ENCODE results near the gene PRSS58. TPM values are rescaled to one million over a fixed set of nuclear protein-coding genes. Genes with fewer than 3 reads are reported as not detected.
A peak's percentile ranks its signal among the peaks of the same experiment; 100 is the strongest.

Gene PRSS58
- not detected for polyA plus RNA-seq (2013)

DNA sequence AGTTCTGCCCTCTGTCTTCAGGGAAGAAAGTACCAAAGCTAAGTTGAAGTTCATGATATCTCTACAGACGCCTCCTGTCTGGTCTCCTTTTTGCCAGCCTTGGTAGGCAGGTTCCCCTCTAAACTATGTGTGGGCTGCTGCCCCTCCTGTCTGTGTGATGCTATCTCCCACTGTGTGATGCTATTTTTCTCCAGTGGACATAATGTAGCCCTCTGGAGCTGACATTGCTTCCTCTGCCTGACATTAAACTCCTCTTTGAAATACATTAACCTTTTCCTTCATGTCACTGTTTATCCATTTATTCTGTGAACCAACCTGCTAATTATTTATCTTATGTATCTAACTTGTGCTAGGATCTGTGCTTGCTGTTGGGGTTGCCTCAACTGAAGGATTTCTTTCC lies at the start of gene PRSS58:
TSS of gene PRSS58 (minus strand) at position 101 of the 400 bp plus-strand sequence. CDS start 351 bp downstream, outside the sequence.
- WGBS (ENCODE audit: insufficient coverage), result 100% methylated on average over 1 of the region's 1 CpG
- H3K27ac ChIP-seq (ENCODE audit: insufficient read depth in 1 of 2, low read depth in 1 of 2, low read length in 2 of 2, poor library complexity in 1 of 2, severe bottlenecking in 2 of 2), result no peak within 1 kb of the TSS
- DNase-seq, result no peak
- CTCF ChIA-PET, result no interaction called here
- no peak within 1 kb of the TSS for H3K4me3 ChIP-seq (ENCODE audit: control insufficient read depth in 1 of 7, extremely low read depth in 1 of 7, insufficient read depth in 4 of 7, low read depth in 2 of 7, low read length in 6 of 7)
- POLR2A ChIA-PET, result no interaction called here
- no peaks in the 10 kb centered on the region for H3K27me3 ChIP-seq (replicated peaks in 2 of 5; ENCODE audit: control insufficient read depth in 4 of 5, insufficient read depth in 5 of 5, low read length in 4 of 5)
- H3K36me3 ChIP-seq (ENCODE audit: control insufficient read depth in 4 of 4, insufficient read depth in 4 of 4, low read length in 3 of 4), result no peaks in the 10 kb centered on the region
- no peaks in the 10 kb centered on the region for H3K4me1 ChIP-seq (ENCODE audit: control extremely low read depth in 1 of 4, control insufficient read depth in 4 of 4, insufficient read depth in 4 of 4, low read length in 3 of 4)
- H3K9me3 ChIP-seq (ENCODE audit: control extremely low read depth in 1 of 5, control insufficient read depth in 4 of 5, insufficient read depth in 2 of 5, low read depth in 1 of 5, low read length in 4 of 5), result no peaks in the 10 kb centered on the region

DNA sequence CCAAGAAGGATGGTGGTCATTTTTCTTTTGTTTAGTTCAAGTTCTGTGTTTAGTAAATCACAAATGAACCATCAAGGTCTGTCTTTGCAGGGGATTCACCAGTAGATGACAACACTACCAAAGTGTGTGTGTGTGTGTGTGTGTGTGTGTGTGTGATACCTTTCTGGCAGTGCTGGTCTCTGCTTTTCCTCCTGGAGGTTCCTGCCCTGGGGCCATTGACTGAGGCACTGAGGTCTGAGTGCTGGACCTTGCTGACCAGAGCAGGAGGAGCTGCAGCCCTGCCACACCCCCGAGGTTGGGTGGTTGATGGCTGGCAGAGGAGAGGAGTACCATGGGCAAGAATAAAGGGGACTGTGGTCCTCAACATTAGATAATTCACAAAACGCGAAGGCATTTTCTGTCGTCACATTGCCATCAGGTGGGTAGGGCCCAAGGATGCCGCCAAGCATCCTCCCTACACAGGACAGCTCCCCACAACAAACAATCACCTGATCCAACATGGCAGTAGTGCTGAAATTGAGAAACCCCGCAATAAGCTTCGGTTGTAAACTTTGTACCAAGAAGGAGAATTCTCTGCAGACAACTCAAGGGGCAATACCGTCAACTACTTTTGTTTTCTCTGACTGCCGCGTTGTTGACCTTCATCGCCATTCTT lies 49.5 kb upstream of the PRSS58 start:
- CTCF ChIA-PET, result interaction anchor here (1.0 to 7.9 kb wide), 2 partner anchors 9 to 17 kb away, joined by 3 to 231 read pairs; no protein-coding TSS in a partner anchor
- peaks cover 17 to 46% (median 44%) of the 10 kb centered on the region in 4 experiments for H3K4me1 ChIP-seq (ENCODE audit: control extremely low read depth in 1 of 4, control insufficient read depth in 4 of 4, insufficient read depth in 4 of 4, low read length in 3 of 4)
- 93% methylated on average over 11 of the region's 11 CpGs for WGBS (ENCODE audit: insufficient coverage)
- DNase-seq, result no peak
- H3K27ac ChIP-seq (ENCODE audit: insufficient read depth in 1 of 2, low read depth in 1 of 2, low read length in 2 of 2, poor library complexity in 1 of 2, severe bottlenecking in 2 of 2), result no peak overlapping the region
- POLR2A ChIA-PET, result no interaction called here
- H3K36me3 ChIP-seq (ENCODE audit: control insufficient read depth in 4 of 4, insufficient read depth in 4 of 4, low read length in 3 of 4), result no peaks in the 10 kb centered on the region
- H3K9me3 ChIP-seq (ENCODE audit: control extremely low read depth in 1 of 5, control insufficient read depth in 4 of 5, insufficient read depth in 2 of 5, low read depth in 1 of 5, low read length in 4 of 5), result no peaks in the 10 kb centered on the region
- H3K27me3 ChIP-seq (replicated peaks in 2 of 5; ENCODE audit: control insufficient read depth in 4 of 5, insufficient read depth in 5 of 5, low read length in 4 of 5), result no peaks in the 10 kb centered on the region
- no peak overlapping the region for H3K4me3 ChIP-seq (ENCODE audit: control insufficient read depth in 1 of 7, extremely low read depth in 1 of 7, insufficient read depth in 4 of 7, low read depth in 2 of 7, low read length in 6 of 7)

DNA sequence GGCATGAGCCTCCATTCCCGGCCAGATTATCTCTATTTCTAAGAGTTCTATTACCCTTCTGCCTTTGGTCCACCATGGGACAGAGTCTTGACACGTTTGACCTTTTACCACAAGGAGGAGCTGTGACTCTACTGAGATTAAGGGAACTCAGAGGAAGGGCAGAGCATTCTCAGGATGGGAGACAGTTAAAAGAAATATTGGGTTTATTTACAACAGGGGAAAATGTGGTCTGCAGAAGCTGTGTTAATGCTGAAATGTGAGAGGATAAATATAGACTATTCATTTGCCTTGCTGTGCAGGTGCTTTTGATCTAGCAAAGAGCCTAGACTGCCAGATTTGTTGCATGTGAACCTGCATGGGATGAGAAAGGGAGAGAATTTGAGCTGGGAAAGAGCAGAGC lies 45.8 kb upstream of the PRSS58 start:
- Histone ChIP-seq H3K36me3 (ENCODE audit: control insufficient read depth in 4 of 4, insufficient read depth in 4 of 4, low read length in 3 of 4) (no peaks in the 10 kb centered on the region), H3K9me3 (ENCODE audit: control extremely low read depth in 1 of 5, control insufficient read depth in 4 of 5, insufficient read depth in 2 of 5, low read depth in 1 of 5, low read length in 4 of 5) (no peaks in the 10 kb centered on the region), H3K27me3 (replicated peaks in 2 of 5; ENCODE audit: control insufficient read depth in 4 of 5, insufficient read depth in 5 of 5, low read length in 4 of 5) (no peaks in the 10 kb centered on the region), H3K4me3 (ENCODE audit: control insufficient read depth in 1 of 7, extremely low read depth in 1 of 7, insufficient read depth in 4 of 7, low read depth in 2 of 7, low read length in 6 of 7) (no peak overlapping the region), H3K4me1 (ENCODE audit: control extremely low read depth in 1 of 4, control insufficient read depth in 4 of 4, insufficient read depth in 4 of 4, low read length in 3 of 4) (peaks cover 29 to 67% (median 57%) of the 10 kb centered on the region in 4 experiments), H3K27ac (ENCODE audit: insufficient read depth in 1 of 2, low read depth in 1 of 2, low read length in 2 of 2, poor library complexity in 1 of 2, severe bottlenecking in 2 of 2) (no peak overlapping the region)
- ChIA-PET POLR2A (interaction anchor here (0.8 to 2.2 kb wide), 3 partner anchors 11 to 43 kb away, joined by 3 to 12 read pairs (median 3); no protein-coding TSS in a partner anchor), CTCF (interaction anchor here (0.8 to 7.9 kb wide), 46 partner anchors 11 to 912 kb away, joined by 3 to 231 read pairs (median 4); no protein-coding TSS in a partner anchor)
- WGBS (ENCODE audit: insufficient coverage), result 0% methylated on average over 1 of the region's 2 CpGs
- peak; percentile 67 to 86 (median 83) for DNase-seq

DNA sequence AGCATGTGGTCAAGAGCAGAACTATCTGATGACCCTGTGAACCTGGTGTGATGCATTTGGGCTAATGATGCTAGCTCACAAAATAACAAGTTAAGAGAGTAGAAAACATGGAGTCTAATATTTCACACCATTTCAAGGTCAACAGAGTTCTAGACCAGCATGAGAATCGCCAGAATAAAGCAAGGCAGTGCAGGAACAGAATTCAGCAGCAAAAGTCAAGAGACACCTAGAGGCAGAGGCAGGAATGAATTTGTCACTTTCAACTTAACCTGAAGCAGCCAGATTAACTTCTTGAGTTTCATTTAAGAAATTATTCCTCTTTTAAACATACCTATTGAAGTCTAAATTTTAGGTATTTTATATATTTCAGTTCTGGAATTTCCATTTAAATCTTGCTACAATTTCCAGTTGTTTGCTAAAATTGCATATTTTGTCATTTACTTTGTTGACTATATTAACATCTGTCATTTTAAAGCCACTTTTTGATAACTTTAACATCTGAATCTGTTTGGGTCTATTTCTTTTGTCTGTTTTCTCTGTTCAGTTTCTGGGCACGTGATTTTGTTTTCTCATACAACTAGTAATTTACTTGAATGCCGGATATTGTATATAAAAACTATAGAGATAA lies 44.2 kb upstream of the PRSS58 start:
- ChIA-PET POLR2A (interaction anchor here (0.5 kb wide), 1 partner anchor 9 kb away, joined by 3 read pairs; no protein-coding TSS in a partner anchor), CTCF (interaction anchor here (0.8 to 7.9 kb wide), 19 partner anchors 9 to 326 kb away, joined by 3 to 231 read pairs (median 5); no protein-coding TSS in a partner anchor)
- Histone ChIP-seq H3K4me1 (ENCODE audit: control extremely low read depth in 1 of 4, control insufficient read depth in 4 of 4, insufficient read depth in 4 of 4, low read length in 3 of 4) (peaks cover 29 to 75% (median 58%) of the 10 kb centered on the region in 4 experiments), H3K27ac (ENCODE audit: insufficient read depth in 1 of 2, low read depth in 1 of 2, low read length in 2 of 2, poor library complexity in 1 of 2, severe bottlenecking in 2 of 2) (no peak overlapping the region), H3K9me3 (ENCODE audit: control extremely low read depth in 1 of 5, control insufficient read depth in 4 of 5, insufficient read depth in 2 of 5, low read depth in 1 of 5, low read length in 4 of 5) (no peaks in the 10 kb centered on the region), H3K27me3 (replicated peaks in 2 of 5; ENCODE audit: control insufficient read depth in 4 of 5, insufficient read depth in 5 of 5, low read length in 4 of 5) (no peaks in the 10 kb centered on the region), H3K36me3 (ENCODE audit: control insufficient read depth in 4 of 4, insufficient read depth in 4 of 4, low read length in 3 of 4) (no peaks in the 10 kb centered on the region), H3K4me3 (ENCODE audit: control insufficient read depth in 1 of 7, extremely low read depth in 1 of 7, insufficient read depth in 4 of 7, low read depth in 2 of 7, low read length in 6 of 7) (no peak overlapping the region)
- DNase-seq, result peak in 2 of 3 donors; percentile 71
- WGBS (ENCODE audit: insufficient coverage), result 44% methylated on average over 1 of the region's 3 CpGs

GRCh38 chr7:142301299-142301698 lies 43.4 kb upstream of the PRSS58 start:
- Histone ChIP-seq H3K4me3 (ENCODE audit: control insufficient read depth in 1 of 7, extremely low read depth in 1 of 7, insufficient read depth in 4 of 7, low read depth in 2 of 7, low read length in 6 of 7) (peak overlapping the region in 3 of 7 experiments; percentile 15 to 51 (median 50)), H3K36me3 (ENCODE audit: control insufficient read depth in 4 of 4, insufficient read depth in 4 of 4, low read length in 3 of 4) (no peaks in the 10 kb centered on the region), H3K4me1 (ENCODE audit: control extremely low read depth in 1 of 4, control insufficient read depth in 4 of 4, insufficient read depth in 4 of 4, low read length in 3 of 4) (peaks cover 29 to 75% (median 58%) of the 10 kb centered on the region in 4 experiments), H3K27ac (ENCODE audit: insufficient read depth in 1 of 2, low read depth in 1 of 2, low read length in 2 of 2, poor library complexity in 1 of 2, severe bottlenecking in 2 of 2) (no peak overlapping the region), H3K27me3 (replicated peaks in 2 of 5; ENCODE audit: control insufficient read depth in 4 of 5, insufficient read depth in 5 of 5, low read length in 4 of 5) (no peaks in the 10 kb centered on the region), H3K9me3 (ENCODE audit: control extremely low read depth in 1 of 5, control insufficient read depth in 4 of 5, insufficient read depth in 2 of 5, low read depth in 1 of 5, low read length in 4 of 5) (no peaks in the 10 kb centered on the region)
- DNase-seq, result peak in 2 of 3 donors; percentile 42 to 46
- ChIA-PET CTCF (interaction anchor here (0.7 to 7.9 kb wide), 13 partner anchors 9 to 326 kb away, joined by 3 to 231 read pairs (median 4); no protein-coding TSS in a partner anchor), POLR2A (interaction anchor here (0.5 kb wide), 1 partner anchor 10 kb away, joined by 3 read pairs; no protein-coding TSS in a partner anchor)
- 0% methylated on average over 3 of the region's 3 CpGs for WGBS (ENCODE audit: insufficient coverage)

DNA sequence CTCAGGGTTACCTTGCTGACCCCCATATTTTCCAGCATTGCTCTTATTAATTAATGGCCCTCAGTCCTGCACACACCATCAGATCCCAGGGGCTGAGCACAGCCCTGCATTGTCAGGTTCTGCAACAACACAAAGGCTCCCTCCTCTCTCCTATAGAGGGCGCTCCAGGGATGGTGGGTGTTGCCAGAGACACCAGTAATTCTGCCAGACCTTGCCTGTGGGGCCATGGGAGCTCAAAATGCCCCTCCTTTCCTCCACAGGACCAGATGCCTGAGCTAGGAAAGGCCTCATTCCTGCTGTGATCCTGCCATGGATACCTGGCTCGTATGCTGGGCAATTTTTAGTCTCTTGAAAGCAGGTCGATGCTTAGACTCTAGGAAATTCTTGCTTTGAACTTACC lies 42.8 kb upstream of the PRSS58 start:
- H3K27ac ChIP-seq (ENCODE audit: insufficient read depth in 1 of 2, low read depth in 1 of 2, low read length in 2 of 2, poor library complexity in 1 of 2, severe bottlenecking in 2 of 2), result no peak overlapping the region
- ChIA-PET CTCF (interaction anchor here (0.7 to 7.9 kb wide), 11 partner anchors 8 to 325 kb away, joined by 3 to 231 read pairs (median 4); no protein-coding TSS in a partner anchor), POLR2A (no interaction called here)
- H3K36me3 ChIP-seq (ENCODE audit: control insufficient read depth in 4 of 4, insufficient read depth in 4 of 4, low read length in 3 of 4), result no peaks in the 10 kb centered on the region
- H3K4me3 ChIP-seq (ENCODE audit: control insufficient read depth in 1 of 7, extremely low read depth in 1 of 7, insufficient read depth in 4 of 7, low read depth in 2 of 7, low read length in 6 of 7), result peak overlapping the region in 1 of 7 experiments; percentile 50
- no peaks in the 10 kb centered on the region for H3K9me3 ChIP-seq (ENCODE audit: control extremely low read depth in 1 of 5, control insufficient read depth in 4 of 5, insufficient read depth in 2 of 5, low read depth in 1 of 5, low read length in 4 of 5)
- no peaks in the 10 kb centered on the region for H3K27me3 ChIP-seq (replicated peaks in 2 of 5; ENCODE audit: control insufficient read depth in 4 of 5, insufficient read depth in 5 of 5, low read length in 4 of 5)
- 43% methylated on average over 3 of the region's 3 CpGs for WGBS (ENCODE audit: insufficient coverage)
- peak; percentile 48 to 70 (median 70) for DNase-seq
- H3K4me1 ChIP-seq (ENCODE audit: control extremely low read depth in 1 of 4, control insufficient read depth in 4 of 4, insufficient read depth in 4 of 4, low read length in 3 of 4), result peaks cover 29 to 72% (median 57%) of the 10 kb centered on the region in 4 experiments

All from common myeloid progenitor, CD34-positive (primary cell).